Type B pancreatic cell (in vitro differentiated cells): ENCODE results near the gene NAB2. TPM values are rescaled to one million over a fixed set of nuclear protein-coding genes. Genes with fewer than 3 reads are reported as not detected.
A peak's percentile ranks its signal among the peaks of the same experiment; 100 is the strongest.

Experiments
- DNase-seq: peaks from one replicate; pipeline ENCODE4 v3.0.0; 2021; ENCODE audit warnings: mixed read lengths; ENCODE audit not compliant: unreplicated experiment; ENCODE audit errors: extremely low spot score
- H3K27ac Mint-ChIP-seq: 2 replicates; pipeline ENCODE4 v1.8.0; 2021; ENCODE audit warnings: mild to moderate bottlenecking, mixed read lengths
- H3K27me3 Mint-ChIP-seq: 2 replicates; pipeline ENCODE4 v1.8.0; 2021; ENCODE audit warnings: mixed read lengths
- H3K36me3 Mint-ChIP-seq: 2 replicates; pipeline ENCODE4 v1.8.0; 2021; ENCODE audit warnings: mixed read lengths
- H3K4me1 Mint-ChIP-seq: one replicate; pipeline ENCODE4 v1.8.0; 2021; ENCODE audit warnings: mixed read lengths; ENCODE audit not compliant: unreplicated experiment
- H3K4me3 Mint-ChIP-seq: 2 replicates; pipeline ENCODE4 v1.8.0; 2021; ENCODE audit warnings: mild to moderate bottlenecking, mixed read lengths
- H3K9me3 Mint-ChIP-seq: 2 replicates; pipeline ENCODE4 v1.8.0; 2021; ENCODE audit warnings: mixed read lengths
- total RNA-seq: library from RNA; stranded (reverse); gene quantifications from 2 replicates; pipeline ENCODE4 v1.2.1, GENCODE V29; 2021; ENCODE audit warnings: low replicate concordance
- TF ChIP-seq, protein P1 (sequence below): fragments of 200-600 bp; sonication (generic); conservative IDR thresholded peaks from 2 replicates; pipeline ENCODE4 v1.5.0; 2021; ENCODE audit warnings: antibody characterized with exemption, mild to moderate bottlenecking

Gene NAB2
- total RNA-seq, 1 donor from 2014 or later: 48.3 TPM

DNA sequence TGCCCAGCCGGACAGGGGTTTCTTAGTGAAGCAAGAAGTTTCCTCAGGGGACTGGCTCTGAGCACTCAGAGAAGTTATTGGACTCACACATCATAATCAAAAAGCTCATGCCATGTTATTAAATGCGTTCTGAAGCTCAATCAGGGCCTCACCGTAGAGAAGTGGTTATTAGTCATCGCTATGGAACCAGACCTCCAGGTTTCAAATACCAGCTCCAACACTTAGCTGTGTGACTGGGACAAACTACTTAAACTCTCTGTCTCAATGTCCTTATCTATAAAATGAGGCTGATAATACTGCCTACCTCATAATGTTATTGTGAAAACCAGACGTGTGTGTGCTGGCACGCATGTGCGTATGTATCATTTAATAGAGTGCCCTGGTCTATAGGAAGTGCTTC, 14.9 kb downstream of the NAB2 start:
- Mint-ChIP-seq H3K36me3 (peaks cover 21% of the 10 kb centered on the region), H3K4me1 (peaks cover 15% of the 10 kb centered on the region), H3K4me3 (no peak overlapping the region)

DNA sequence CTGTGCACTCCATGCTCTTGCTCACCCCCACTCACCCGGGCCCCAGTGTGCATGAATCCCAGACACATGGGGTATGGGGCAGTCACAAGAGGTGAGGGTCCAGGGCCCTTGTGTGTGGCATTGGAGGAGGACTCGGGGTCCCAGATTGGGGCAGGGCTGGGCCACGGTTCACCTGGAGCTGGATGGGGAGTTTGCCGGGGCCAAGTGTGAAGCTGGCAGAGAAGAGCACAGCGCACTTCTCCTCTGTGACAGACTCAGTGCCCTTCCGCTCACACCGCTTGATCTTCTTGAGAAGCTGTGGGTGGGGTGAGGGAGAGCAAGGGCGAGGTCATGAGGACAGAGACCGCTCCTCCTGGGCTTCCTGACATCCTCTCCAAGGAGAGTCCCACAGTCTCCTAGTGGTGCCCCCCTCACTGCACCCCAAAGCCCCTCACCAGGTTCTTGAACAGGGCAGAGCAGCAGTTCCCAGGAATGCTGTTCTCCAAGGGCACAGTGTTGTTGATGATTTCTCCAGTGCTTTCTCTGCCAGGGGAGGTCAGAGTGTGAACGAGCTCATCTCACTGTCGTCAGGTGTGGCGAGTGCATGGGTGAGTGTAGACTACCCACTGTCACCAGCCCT, 15.5 kb downstream of the NAB2 start:
- peaks cover 15% of the 10 kb centered on the region for H3K36me3 Mint-ChIP-seq
- no peaks in the 10 kb centered on the region for H3K9me3 Mint-ChIP-seq
- no peak for DNase-seq
- H3K27me3 Mint-ChIP-seq: no peaks in the 10 kb centered on the region
- H3K4me1 Mint-ChIP-seq: peaks cover 15% of the 10 kb centered on the region
- no peak overlapping the region for H3K4me3 Mint-ChIP-seq
- no peak overlapping the region for H3K27ac Mint-ChIP-seq
- TF ChIP-seq, protein P1, sequence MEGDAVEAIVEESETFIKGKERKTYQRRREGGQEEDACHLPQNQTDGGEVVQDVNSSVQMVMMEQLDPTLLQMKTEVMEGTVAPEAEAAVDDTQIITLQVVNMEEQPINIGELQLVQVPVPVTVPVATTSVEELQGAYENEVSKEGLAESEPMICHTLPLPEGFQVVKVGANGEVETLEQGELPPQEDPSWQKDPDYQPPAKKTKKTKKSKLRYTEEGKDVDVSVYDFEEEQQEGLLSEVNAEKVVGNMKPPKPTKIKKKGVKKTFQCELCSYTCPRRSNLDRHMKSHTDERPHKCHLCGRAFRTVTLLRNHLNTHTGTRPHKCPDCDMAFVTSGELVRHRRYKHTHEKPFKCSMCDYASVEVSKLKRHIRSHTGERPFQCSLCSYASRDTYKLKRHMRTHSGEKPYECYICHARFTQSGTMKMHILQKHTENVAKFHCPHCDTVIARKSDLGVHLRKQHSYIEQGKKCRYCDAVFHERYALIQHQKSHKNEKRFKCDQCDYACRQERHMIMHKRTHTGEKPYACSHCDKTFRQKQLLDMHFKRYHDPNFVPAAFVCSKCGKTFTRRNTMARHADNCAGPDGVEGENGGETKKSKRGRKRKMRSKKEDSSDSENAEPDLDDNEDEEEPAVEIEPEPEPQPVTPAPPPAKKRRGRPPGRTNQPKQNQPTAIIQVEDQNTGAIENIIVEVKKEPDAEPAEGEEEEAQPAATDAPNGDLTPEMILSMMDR: no peak

More for the DNA sequence above, 14.9 kb downstream of the NAB2 start:
- Mint-ChIP-seq H3K27ac (no peak overlapping the region), H3K27me3 (no peaks in the 10 kb centered on the region), H3K9me3 (no peaks in the 10 kb centered on the region)
- DNase-seq: no peak
- TF ChIP-seq, protein P1: no peak

DNA sequence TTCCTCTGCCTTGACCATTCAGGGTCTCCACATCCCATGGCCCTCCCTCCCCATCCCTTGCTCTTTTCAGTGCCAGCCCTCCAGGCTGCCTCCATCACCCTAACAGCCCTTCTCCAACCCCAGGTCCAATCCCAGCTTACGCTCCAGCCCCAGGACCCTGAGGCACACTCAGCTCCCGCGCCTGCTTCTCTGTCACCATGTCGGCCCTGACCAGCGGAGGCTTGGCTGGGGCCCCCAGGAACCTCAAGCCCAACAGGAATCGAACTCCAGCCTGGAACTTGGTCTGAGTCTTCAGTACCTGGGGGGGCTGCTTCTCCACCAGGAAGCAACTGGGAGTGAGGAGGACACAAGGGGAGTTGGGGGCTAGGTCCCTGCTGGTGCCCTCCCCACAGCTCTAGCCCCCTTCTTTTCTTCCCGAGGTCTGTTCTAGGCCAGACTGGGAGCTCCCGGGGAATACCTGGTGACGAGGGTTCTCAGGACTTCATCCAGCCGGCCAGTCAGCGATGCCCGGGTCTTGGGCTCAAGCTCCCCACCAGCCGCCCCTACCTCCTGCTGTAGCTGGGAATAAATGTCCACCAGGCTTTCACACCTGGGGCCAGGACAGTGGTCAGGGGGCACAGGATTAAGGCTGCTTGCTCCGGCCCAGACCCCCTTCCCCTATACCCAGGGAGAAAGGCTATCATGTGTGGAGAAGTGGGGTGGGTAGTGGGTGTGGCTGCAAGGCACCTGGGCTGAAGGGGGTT, 16.3 kb downstream of the NAB2 start:
- Mint-ChIP-seq H3K4me3 (no peak overlapping the region), H3K9me3 (no peaks in the 10 kb centered on the region), H3K36me3 (peaks cover 10% of the 10 kb centered on the region), H3K27ac (no peak overlapping the region), H3K4me1 (peaks cover 18% of the 10 kb centered on the region), H3K27me3 (no peaks in the 10 kb centered on the region)
- DNase-seq: no peak
- TF ChIP-seq, protein P1: no peak

DNA sequence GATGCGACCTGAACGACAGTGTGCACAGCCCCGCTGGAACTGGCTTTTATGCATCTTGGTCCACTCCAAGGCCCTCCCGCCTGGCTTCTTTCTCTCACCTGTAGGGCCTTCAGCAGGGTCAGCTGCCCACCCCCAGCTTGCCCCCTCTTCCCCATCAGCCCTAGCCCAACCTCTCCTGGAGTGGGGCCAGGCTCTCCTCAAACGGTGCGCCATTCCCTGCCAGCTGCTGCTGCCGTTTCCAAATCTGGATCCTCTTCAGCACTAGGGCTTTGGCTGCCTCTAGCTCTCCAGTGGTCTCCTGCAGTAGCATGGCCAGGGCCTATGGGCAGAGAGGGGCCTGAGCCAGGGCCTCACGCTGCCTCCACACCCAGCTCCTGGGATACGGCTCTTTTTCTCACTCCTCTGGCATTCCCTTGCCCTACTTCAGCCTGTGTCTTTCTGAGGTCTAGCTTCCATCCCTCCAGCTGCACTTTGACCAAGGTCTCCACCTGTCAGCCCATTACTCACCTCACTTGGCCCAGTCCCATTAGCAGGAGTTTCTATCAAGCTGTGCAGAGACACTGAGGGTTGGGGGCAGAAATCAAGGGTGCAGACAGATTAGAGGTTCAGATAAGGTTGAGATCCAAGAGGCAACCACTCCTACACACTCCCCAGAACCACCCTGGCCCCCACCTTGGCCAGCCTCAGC, 17.3 kb downstream of the NAB2 start:
- Mint-ChIP-seq H3K4me1 (peaks cover 15% of the 10 kb centered on the region), H3K27ac (peak overlapping the region; percentile 9), H3K36me3 (peaks cover 10% of the 10 kb centered on the region), H3K9me3 (no peaks in the 10 kb centered on the region), H3K27me3 (no peaks in the 10 kb centered on the region), H3K4me3 (no peak overlapping the region)
- no peak for DNase-seq
- TF ChIP-seq, protein P1: no peak

DNA sequence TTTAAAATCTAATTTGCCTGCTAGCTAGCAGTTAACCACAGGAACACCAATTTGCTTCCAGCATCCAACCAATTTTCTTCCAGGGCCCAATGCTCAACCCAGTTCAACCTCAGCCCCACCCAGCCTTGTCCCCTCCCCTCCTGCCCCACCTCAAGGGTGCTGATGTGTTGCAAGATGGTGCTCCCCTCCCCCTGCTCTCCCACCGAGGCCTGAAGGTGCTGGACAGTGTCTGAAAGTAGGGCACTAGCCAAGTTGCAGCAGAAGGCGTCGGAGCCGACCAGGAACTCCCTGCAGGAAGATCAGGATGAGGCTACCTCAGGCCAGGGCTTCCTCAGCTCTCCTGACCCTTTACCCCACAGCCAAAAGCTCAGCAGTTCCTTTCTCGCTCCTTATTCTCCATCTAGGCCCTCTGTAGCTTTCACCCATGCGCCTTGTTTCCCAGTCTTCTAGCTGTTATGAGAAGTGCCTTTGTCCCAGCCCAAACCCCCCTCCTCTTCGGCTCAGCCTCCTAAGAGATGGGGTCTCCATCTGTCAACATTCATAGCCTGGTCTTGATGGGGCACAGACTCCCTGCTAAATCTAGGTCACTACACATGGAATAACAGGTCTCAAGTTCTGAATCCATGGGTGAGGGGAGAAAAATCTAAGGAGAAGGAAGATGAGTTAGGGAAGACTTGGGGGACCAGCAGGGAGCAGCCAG, 18.7 kb downstream of the NAB2 start:
- no peak for DNase-seq
- H3K36me3 Mint-ChIP-seq: peaks cover 10% of the 10 kb centered on the region
- H3K4me1 Mint-ChIP-seq: peaks cover 28% of the 10 kb centered on the region
- H3K9me3 Mint-ChIP-seq: no peaks in the 10 kb centered on the region
- H3K27me3 Mint-ChIP-seq: peaks cover 4% of the 10 kb centered on the region
- TF ChIP-seq, protein P1: no peak
- peak overlapping the region; percentile 26 for H3K4me3 Mint-ChIP-seq
- peak overlapping the region; percentile 55 for H3K27ac Mint-ChIP-seq
